ENCODE measurements around the gene NDE1.

Gene NDE1

GRCh38 chr16:15770512-15770911, 120.5 kb downstream of the NDE1 start:
- H3K27ac Mint-ChIP-seq, result peak overlapping the region in 2 of 3 experiments; percentile 27 to 41
- peaks cover 12% of the 10 kb centered on the region for H3K9me3 Mint-ChIP-seq
- no peak overlapping the region for H3K4me3 Mint-ChIP-seq
- H3K4me1 Mint-ChIP-seq, result peaks cover 4% of the 10 kb centered on the region
- H3K27me3 Mint-ChIP-seq (ENCODE audit: low read depth), result peaks cover 3% of the 10 kb centered on the region
- H3K36me3 Mint-ChIP-seq (ENCODE audit: low read depth), result no peaks in the 10 kb centered on the region
- TF ChIP-seq CTCF (IDR thresholded peaks at IDR 0.05; ENCODE audit: unreplicated experiment in 3 of 3), result no peak

GRCh38 chr16:15771694-15772093, 121.6 kb downstream of the NDE1 start:
- H3K4me3 Mint-ChIP-seq, result no peak overlapping the region

GRCh38 chr16:15772579-15773293, 122.7 kb downstream of the NDE1 start:
- Mint-ChIP-seq H3K9me3 (peaks cover 5% of the 10 kb centered on the region), H3K4me1 (peaks cover 4% of the 10 kb centered on the region), H3K27ac (peak overlapping the region in 1 of 3 experiments; percentile 24), H3K4me3 (no peak overlapping the region), H3K27me3 (ENCODE audit: low read depth) (no peaks in the 10 kb centered on the region), H3K36me3 (ENCODE audit: low read depth) (no peaks in the 10 kb centered on the region)
- no peak for TF ChIP-seq CTCF (IDR thresholded peaks at IDR 0.05; ENCODE audit: unreplicated experiment in 3 of 3)

More at GRCh38 chr16:15771694-15772093, 121.6 kb downstream of the NDE1 start:
- Mint-ChIP-seq H3K27me3 (ENCODE audit: low read depth) (no peaks in the 10 kb centered on the region), H3K9me3 (peaks cover 9% of the 10 kb centered on the region), H3K4me1 (peaks cover 4% of the 10 kb centered on the region), H3K36me3 (ENCODE audit: low read depth) (no peaks in the 10 kb centered on the region), H3K27ac (no peak overlapping the region)
- no peak for TF ChIP-seq CTCF (IDR thresholded peaks at IDR 0.05; ENCODE audit: unreplicated experiment in 3 of 3)

GRCh38 chr16:15773968-15774367, 123.9 kb downstream of the NDE1 start:
- Mint-ChIP-seq H3K9me3 (peaks cover 2% of the 10 kb centered on the region), H3K36me3 (ENCODE audit: low read depth) (no peaks in the 10 kb centered on the region), H3K27ac (no peak overlapping the region), H3K27me3 (ENCODE audit: low read depth) (peaks cover 3% of the 10 kb centered on the region), H3K4me1 (peaks cover 4% of the 10 kb centered on the region), H3K4me3 (no peak overlapping the region)
- TF ChIP-seq CTCF (IDR thresholded peaks at IDR 0.05; ENCODE audit: unreplicated experiment in 3 of 3), result no peak

- no peak for TF ChIP-seq CTCF (IDR thresholded peaks at IDR 0.05; ENCODE audit: unreplicated experiment in 3 of 3)
- peaks cover 3% of the 10 kb centered on the region for H3K27me3 Mint-ChIP-seq (ENCODE audit: low read depth)
- H3K36me3 Mint-ChIP-seq (ENCODE audit: low read depth), result no peaks in the 10 kb centered on the region
- peaks cover 4% of the 10 kb centered on the region for H3K4me1 Mint-ChIP-seq
- H3K4me3 Mint-ChIP-seq, result no peak overlapping the region
- no peak overlapping the region for H3K27ac Mint-ChIP-seq
- H3K9me3 Mint-ChIP-seq, result no peaks in the 10 kb centered on the region
Measured at GRCh38 chr16:15775209-15775608, 125.2 kb downstream of the NDE1 start.

Measured in nephron (organoid).